ENCODE results near the gene PTPRN2.

The PTPRN2 gene

DNA sequence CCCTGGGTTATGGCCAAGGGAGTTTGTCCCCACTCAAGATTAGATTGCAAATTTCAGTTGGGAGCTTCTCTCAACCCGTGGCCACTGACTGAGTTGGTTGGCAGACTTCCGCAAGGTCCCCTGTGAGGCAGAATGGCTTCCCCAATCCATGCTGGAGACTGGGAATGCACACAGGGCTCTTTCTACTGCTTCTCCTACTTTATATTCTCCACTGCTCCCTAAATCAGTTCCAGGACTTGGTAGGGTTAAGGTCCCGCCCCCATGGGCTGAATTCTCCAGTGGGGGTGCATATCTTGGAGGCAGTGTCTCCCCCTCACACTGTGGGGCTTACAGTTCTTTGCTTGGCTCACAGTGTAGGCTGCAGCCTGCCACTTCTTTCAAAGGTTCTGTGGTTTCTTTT, 404.2 kb downstream of the PTPRN2 start:
- CTCF ChIA-PET, result no interaction called here
- POLR2A ChIA-PET, result no interaction called here
- no peak overlapping the region for H3K4me3 ChIP-seq (ENCODE audit: low read depth, low read length)
- TF ChIP-seq CTCF (IDR thresholded peaks at IDR 0.05; ENCODE audit: insufficient read depth, low read length, missing control alignments), result no peak
- no peak for DNase-seq (ENCODE audit: low read depth, low spot score)

- POLR2A ChIA-PET, result no interaction called here
- TF ChIP-seq CTCF (IDR thresholded peaks at IDR 0.05; ENCODE audit: insufficient read depth, low read length, missing control alignments), result no peak
- no peak for DNase-seq (ENCODE audit: low read depth, low spot score)
- H3K4me3 ChIP-seq (ENCODE audit: low read depth, low read length), result no peak overlapping the region
- CTCF ChIA-PET, result no interaction called here
Measured at GRCh38 chr7:158176561-158177173, 411.0 kb downstream of the PTPRN2 start.

DNA sequence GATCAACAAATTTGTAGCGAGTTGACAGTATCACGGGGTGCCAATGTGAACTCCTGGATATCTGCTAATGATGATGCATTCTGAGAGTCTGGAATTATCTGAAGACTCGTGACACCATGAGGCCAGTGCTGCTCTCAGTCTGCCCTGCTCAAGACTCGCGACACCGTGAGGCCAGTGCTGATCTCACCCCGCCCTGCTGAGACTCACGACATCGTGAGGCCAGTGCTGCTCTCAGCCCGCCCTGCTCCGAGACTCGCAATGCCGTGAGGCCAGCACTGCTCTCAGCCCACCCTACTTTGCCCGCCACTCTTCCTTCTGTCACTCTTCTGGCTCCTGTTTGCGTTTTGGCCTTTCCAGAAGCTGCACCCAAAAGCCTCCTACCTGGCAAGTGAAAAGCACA, 411.8 kb downstream of the PTPRN2 start:
- DNase-seq (ENCODE audit: low read depth, low spot score), result no peak
- H3K4me3 ChIP-seq (ENCODE audit: low read depth, low read length), result no peak overlapping the region
- TF ChIP-seq CTCF (IDR thresholded peaks at IDR 0.05; ENCODE audit: insufficient read depth, low read length, missing control alignments), result no peak
- ChIA-PET CTCF (no interaction called here), POLR2A (no interaction called here)

GRCh38 chr7:158174947-158175346, 412.7 kb downstream of the PTPRN2 start:
- no peak for DNase-seq (ENCODE audit: low read depth, low spot score)
- ChIA-PET CTCF (no interaction called here), POLR2A (no interaction called here)
- TF ChIP-seq CTCF (IDR thresholded peaks at IDR 0.05; ENCODE audit: insufficient read depth, low read length, missing control alignments), result no peak
- H3K4me3 ChIP-seq (ENCODE audit: low read depth, low read length), result no peak overlapping the region

- no peak for DNase-seq (ENCODE audit: low read depth, low spot score)
- no peak overlapping the region for H3K4me3 ChIP-seq (ENCODE audit: low read depth, low read length)
- TF ChIP-seq CTCF (IDR thresholded peaks at IDR 0.05; ENCODE audit: insufficient read depth, low read length, missing control alignments), result no peak
- CTCF ChIA-PET, result no interaction called here
- POLR2A ChIA-PET, result no interaction called here
Measured at GRCh38 chr7:158167373-158167772, 420.2 kb downstream of the PTPRN2 start.

GRCh38 chr7:158166386-158167340, 421.0 kb downstream of the PTPRN2 start:
- TF ChIP-seq CTCF (IDR thresholded peaks at IDR 0.05; ENCODE audit: insufficient read depth, low read length, missing control alignments), result no peak
- DNase-seq (ENCODE audit: low read depth, low spot score), result no peak
- H3K4me3 ChIP-seq (ENCODE audit: low read depth, low read length), result no peak overlapping the region
- CTCF ChIA-PET, result no interaction called here
- POLR2A ChIA-PET, result no interaction called here

Measured in AG04449 (cell line).